GM23338 (cell line): ENCODE measurements around the gene ZFAND6. TPM values are rescaled to one million over a fixed set of nuclear protein-coding genes. Genes with fewer than 3 reads are reported as not detected.

Experiments used
- ATAC-seq: fragments of 200-7000 bp; cut with Tn5 transposase; 3 replicates; pipeline ENCODE4 v1.9.1; 2020
- DNase-seq: peaks from one replicate; pipeline ENCODE4 v3.0.0-alpha.2; 2015; ENCODE audit warnings: low spot score
- H2AFZ ChIP-seq: fragments of 200-600 bp; sonication (generic); 2 replicates; pipeline ENCODE4 v1.8.0; 2016; ENCODE audit warnings: antibody characterized with exemption, mild to moderate bottlenecking, moderate library complexity
- H3F3A ChIP-seq: fragments of 200-600 bp; sonication (generic); replicated peaks from 2 replicates; pipeline ENCODE4 v1.8.0; 2017; ENCODE audit warnings: antibody characterized with exemption, mixed run types, low read depth
- H3K27ac ChIP-seq: fragments of 200-600 bp; sonication (generic); 2 replicates; pipeline ENCODE4 v1.6.1; 2016; ENCODE audit warnings: low read depth
- H3K27me3 ChIP-seq: fragments of 200-600 bp; sonication (generic); 2 replicates; pipeline ENCODE4 v1.8.0; 2016; ENCODE audit warnings: mild to moderate bottlenecking, mixed run types, moderate library complexity; ENCODE audit not compliant: insufficient read depth
- H3K36me3 ChIP-seq: fragments of 200-600 bp; sonication (generic); 2 replicates; pipeline ENCODE4 v1.8.0; 2016; ENCODE audit warnings: mild to moderate bottlenecking; ENCODE audit not compliant: insufficient read depth
- H3K4me1 ChIP-seq: fragments of 200-600 bp; sonication (generic); 2 replicates; pipeline ENCODE4 v1.8.0; 2016; ENCODE audit warnings: mild to moderate bottlenecking, moderate library complexity; ENCODE audit not compliant: insufficient read depth
- H3K4me2 ChIP-seq: fragments of 200-600 bp; sonication (generic); 2 replicates; pipeline ENCODE4 v1.7.1; 2017; ENCODE audit warnings: mixed run types
- H3K4me3 ChIP-seq: fragments of 200-600 bp; sonication (generic); 2 replicates; pipeline ENCODE4 v1.6.1; 2016; ENCODE audit warnings: mixed run types
- H3K79me2 ChIP-seq: fragments of 200-600 bp; sonication (generic); replicated peaks from 2 replicates; pipeline ENCODE4 v1.8.0; 2017; ENCODE audit warnings: mild to moderate bottlenecking; ENCODE audit not compliant: insufficient read depth
- H3K9me2 ChIP-seq: fragments of 200-600 bp; sonication (generic); 2 replicates; pipeline ENCODE4 v1.8.0; 2017; ENCODE audit not compliant: insufficient read depth
- H4K20me1 ChIP-seq: fragments of 200-600 bp; sonication (generic); replicated peaks from 2 replicates; pipeline ENCODE4 v1.8.0; 2017; ENCODE audit warnings: mild to moderate bottlenecking; ENCODE audit not compliant: insufficient read depth
- H3K27ac Mint-ChIP-seq: 2 replicates; pipeline ENCODE4 v1.8.0; 2020; ENCODE audit warnings: inconsistent platforms, mild to moderate bottlenecking, moderate library complexity, mixed read lengths
- H3K27me3 Mint-ChIP-seq: 3 replicates; pipeline ENCODE4 v1.8.0; 2022; ENCODE audit warnings: low read depth, mild to moderate bottlenecking, moderate library complexity, mixed read lengths, inconsistent platforms; ENCODE audit not compliant: insufficient read depth, poor library complexity
- H3K36me3 Mint-ChIP-seq: 3 replicates; pipeline ENCODE4 v1.8.0; 2021; ENCODE audit warnings: low read depth, mild to moderate bottlenecking, inconsistent platforms, moderate library complexity, mixed read lengths
- H3K4me1 Mint-ChIP-seq: 3 replicates; pipeline ENCODE4 v1.8.0; 2020; ENCODE audit warnings: mild to moderate bottlenecking, inconsistent platforms, mixed read lengths
- H3K4me3 Mint-ChIP-seq: 3 replicates; pipeline ENCODE4 v1.8.0; 2021; ENCODE audit warnings: moderate library complexity, mild to moderate bottlenecking, inconsistent platforms, mixed read lengths
- H3K9me3 Mint-ChIP-seq: 3 replicates; pipeline ENCODE4 v1.8.0; 2020; ENCODE audit warnings: moderate library complexity, mild to moderate bottlenecking, inconsistent platforms, mixed read lengths
- CREB1 ChIP-seq: fragments of 250-450 bp; sonication (Bioruptor Pico); IDR thresholded peaks from 2 replicates; pipeline ENCODE4 v1.5.0; 2020; ENCODE audit warnings: low read depth, mild to moderate bottlenecking, moderate library complexity
- EZH2 ChIP-seq: fragments of 200-600 bp; sonication (generic); IDR thresholded peaks from one replicate; pipeline ENCODE4 v1.8.0; 2017; ENCODE audit warnings: antibody characterized with exemption, mild to moderate bottlenecking, low read depth; ENCODE audit not compliant: unreplicated experiment
- JUNB ChIP-seq: IDR thresholded peaks from one replicate; pipeline ENCODE4 v1.6.1; 2016; ENCODE audit warnings: antibody characterized with exemption; ENCODE audit not compliant: unreplicated experiment
- NANOG ChIP-seq: IDR thresholded peaks from 2 replicates; pipeline ENCODE4 v1.6.1; 2016; ENCODE audit warnings: antibody characterized with exemption, borderline replicate concordance
- POLR2AphosphoS5 ChIP-seq: IDR thresholded peaks from 2 replicates; pipeline ENCODE4 v1.6.1; 2016; ENCODE audit warnings: antibody characterized with exemption, low read depth
- STAT1 ChIP-seq: IDR thresholded peaks from one replicate; pipeline ENCODE4 v1.6.1; 2016; ENCODE audit warnings: antibody characterized with exemption; ENCODE audit not compliant: unreplicated experiment
- ZNF114 ChIP-seq: fragments of 250-450 bp; sonication (Bioruptor Pico); IDR thresholded peaks from 2 replicates; pipeline ENCODE4 v1.5.0; 2020; ENCODE audit warnings: mild to moderate bottlenecking, moderate library complexity
- ZNF331 ChIP-seq: fragments of 250-450 bp; sonication (Bioruptor Pico); IDR thresholded peaks from 2 replicates; pipeline ENCODE4 v1.5.0; 2020; ENCODE audit warnings: low read depth, mild to moderate bottlenecking, moderate library complexity
- polyA plus RNA-seq: library from polyadenylated mRNA; unstranded; fragments of >200 nt; fragmentation: Nextera tagmentation; extraction: Ambion mirVana; gene quantifications from 2 replicates; pipeline ENCODE4 v1.2.1, GENCODE V29; 2016
- total RNA-seq: library from RNA; depleted of rRNA; stranded (reverse); fragments of >200 nt; shearing (Covaris generic); gene quantifications from 2 replicates; pipeline ENCODE4 v1.2.3, GENCODE V29; 2014
- TF ChIP-seq, protein P1 (sequence below): IDR thresholded peaks from one replicate; pipeline ENCODE4 v1.6.1; 2018; ENCODE audit warnings: antibody characterized with exemption; ENCODE audit not compliant: unreplicated experiment
- TF ChIP-seq, protein P2 (sequence below), 2 experiments: fragments of 200-600 bp in 1 of 2; sonication (generic) in 1 of 2; conservative IDR thresholded peaks; 2 replicates each; pipeline versions ENCODE4 v1.5.1 to v1.6.1; 2016 to 2017; ENCODE audit warnings: antibody characterized with exemption in 2 of 2, low read depth in 2 of 2, mild to moderate bottlenecking in 2 of 2, moderate library complexity in 1 of 2
- TF ChIP-seq, protein P3 (sequence below): fragments of 250-450 bp; sonication (Bioruptor Pico); IDR thresholded peaks from 2 replicates; pipeline ENCODE4 v1.5.0; 2020; ENCODE audit warnings: mild to moderate bottlenecking, moderate library complexity
- TF ChIP-seq, protein P4 (sequence below): IDR thresholded peaks from 2 replicates; pipeline ENCODE4 v1.6.1; 2016; ENCODE audit warnings: antibody characterized with exemption

ZFAND6 gene
- total and polyA plus RNA-seq, 2 experiments from 2014 or later, result 205 to 292 TPM

DNA sequence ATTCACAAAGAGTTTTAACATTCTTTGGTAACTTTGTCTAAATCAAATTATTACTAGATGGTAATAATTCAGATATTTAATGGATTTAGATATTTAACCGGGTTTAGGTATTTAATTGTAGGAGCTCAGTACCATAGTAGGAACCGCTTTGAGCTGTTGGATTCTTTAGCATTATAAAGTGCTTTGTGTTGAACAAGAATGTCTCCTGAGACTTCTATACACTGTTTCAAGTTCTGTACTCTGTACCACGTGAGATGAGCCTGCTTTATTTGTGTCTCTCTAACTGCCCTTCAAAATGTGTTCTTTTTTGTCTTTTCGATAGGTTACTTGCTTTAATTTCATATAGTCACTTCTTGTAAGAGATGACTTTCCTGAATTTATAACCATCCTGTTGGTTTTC, 36.0 kb downstream of the ZFAND6 start (continued):
- TF ChIP-seq ZNF114 (CRISPR knock-in tag), result no peak
- no peak for TF ChIP-seq POLR2AphosphoS5

DNA sequence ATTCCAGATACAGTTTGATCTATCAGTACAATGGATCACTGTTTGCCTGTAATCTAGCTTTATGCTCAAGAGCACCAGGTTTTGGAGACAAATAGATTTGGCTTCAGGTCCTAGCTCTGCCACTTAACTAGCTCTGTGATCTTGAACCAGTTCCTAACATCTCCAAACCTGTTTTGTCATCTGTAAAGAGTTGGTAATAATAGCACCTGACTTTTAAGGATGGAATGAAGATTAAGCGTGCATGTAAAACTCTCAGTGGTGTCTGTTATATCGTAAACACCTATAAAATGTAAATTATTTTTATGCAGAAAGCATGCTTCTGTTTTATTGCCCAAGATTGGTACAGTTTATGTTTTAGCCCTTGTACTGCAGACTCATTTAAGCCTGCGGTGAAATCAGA, 36.5 kb downstream of the ZFAND6 start:
- H3K36me3 Mint-ChIP-seq, result no peaks in the 10 kb centered on the region
- H3K9me2 ChIP-seq, result no peaks in the 10 kb centered on the region
- peaks cover 6% of the 10 kb centered on the region; the same call in 2 of the 3 replicates for H3K4me1 Mint-ChIP-seq
- no peaks in the 10 kb centered on the region for H3K36me3 ChIP-seq
- H3K9me3 Mint-ChIP-seq, result no peaks in the 10 kb centered on the region
- no peak overlapping the region for H2AFZ ChIP-seq
- H3F3A ChIP-seq, result no peaks in the 10 kb centered on the region
- H3K27ac ChIP-seq, result no peak overlapping the region
- no peaks in the 10 kb centered on the region for H3K27me3 Mint-ChIP-seq
- no peaks in the 10 kb centered on the region for H3K27me3 ChIP-seq
- H3K4me2 ChIP-seq, result no peak overlapping the region
- DNase-seq (no peak), ATAC-seq (no peak)
- no peaks in the 10 kb centered on the region for H3K4me1 ChIP-seq
- TF ChIP-seq, protein P1, sequence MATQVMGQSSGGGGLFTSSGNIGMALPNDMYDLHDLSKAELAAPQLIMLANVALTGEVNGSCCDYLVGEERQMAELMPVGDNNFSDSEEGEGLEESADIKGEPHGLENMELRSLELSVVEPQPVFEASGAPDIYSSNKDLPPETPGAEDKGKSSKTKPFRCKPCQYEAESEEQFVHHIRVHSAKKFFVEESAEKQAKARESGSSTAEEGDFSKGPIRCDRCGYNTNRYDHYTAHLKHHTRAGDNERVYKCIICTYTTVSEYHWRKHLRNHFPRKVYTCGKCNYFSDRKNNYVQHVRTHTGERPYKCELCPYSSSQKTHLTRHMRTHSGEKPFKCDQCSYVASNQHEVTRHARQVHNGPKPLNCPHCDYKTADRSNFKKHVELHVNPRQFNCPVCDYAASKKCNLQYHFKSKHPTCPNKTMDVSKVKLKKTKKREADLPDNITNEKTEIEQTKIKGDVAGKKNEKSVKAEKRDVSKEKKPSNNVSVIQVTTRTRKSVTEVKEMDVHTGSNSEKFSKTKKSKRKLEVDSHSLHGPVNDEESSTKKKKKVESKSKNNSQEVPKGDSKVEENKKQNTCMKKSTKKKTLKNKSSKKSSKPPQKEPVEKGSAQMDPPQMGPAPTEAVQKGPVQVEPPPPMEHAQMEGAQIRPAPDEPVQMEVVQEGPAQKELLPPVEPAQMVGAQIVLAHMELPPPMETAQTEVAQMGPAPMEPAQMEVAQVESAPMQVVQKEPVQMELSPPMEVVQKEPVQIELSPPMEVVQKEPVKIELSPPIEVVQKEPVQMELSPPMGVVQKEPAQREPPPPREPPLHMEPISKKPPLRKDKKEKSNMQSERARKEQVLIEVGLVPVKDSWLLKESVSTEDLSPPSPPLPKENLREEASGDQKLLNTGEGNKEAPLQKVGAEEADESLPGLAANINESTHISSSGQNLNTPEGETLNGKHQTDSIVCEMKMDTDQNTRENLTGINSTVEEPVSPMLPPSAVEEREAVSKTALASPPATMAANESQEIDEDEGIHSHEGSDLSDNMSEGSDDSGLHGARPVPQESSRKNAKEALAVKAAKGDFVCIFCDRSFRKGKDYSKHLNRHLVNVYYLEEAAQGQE, result no peak
- TF ChIP-seq CREB1 (CRISPR knock-in tag) (no peak), POLR2AphosphoS5 (no peak), STAT1 (no peak), ZNF331 (CRISPR knock-in tag) (no peak), EZH2 (no peak), JUNB (no peak), NANOG (no peak)
- TF ChIP-seq, protein P2, sequence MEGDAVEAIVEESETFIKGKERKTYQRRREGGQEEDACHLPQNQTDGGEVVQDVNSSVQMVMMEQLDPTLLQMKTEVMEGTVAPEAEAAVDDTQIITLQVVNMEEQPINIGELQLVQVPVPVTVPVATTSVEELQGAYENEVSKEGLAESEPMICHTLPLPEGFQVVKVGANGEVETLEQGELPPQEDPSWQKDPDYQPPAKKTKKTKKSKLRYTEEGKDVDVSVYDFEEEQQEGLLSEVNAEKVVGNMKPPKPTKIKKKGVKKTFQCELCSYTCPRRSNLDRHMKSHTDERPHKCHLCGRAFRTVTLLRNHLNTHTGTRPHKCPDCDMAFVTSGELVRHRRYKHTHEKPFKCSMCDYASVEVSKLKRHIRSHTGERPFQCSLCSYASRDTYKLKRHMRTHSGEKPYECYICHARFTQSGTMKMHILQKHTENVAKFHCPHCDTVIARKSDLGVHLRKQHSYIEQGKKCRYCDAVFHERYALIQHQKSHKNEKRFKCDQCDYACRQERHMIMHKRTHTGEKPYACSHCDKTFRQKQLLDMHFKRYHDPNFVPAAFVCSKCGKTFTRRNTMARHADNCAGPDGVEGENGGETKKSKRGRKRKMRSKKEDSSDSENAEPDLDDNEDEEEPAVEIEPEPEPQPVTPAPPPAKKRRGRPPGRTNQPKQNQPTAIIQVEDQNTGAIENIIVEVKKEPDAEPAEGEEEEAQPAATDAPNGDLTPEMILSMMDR (conservative IDR thresholded peaks at IDR 0.05; ENCODE audit: low read depth in 2 of 2), result no peak
- TF ChIP-seq, protein P3, sequence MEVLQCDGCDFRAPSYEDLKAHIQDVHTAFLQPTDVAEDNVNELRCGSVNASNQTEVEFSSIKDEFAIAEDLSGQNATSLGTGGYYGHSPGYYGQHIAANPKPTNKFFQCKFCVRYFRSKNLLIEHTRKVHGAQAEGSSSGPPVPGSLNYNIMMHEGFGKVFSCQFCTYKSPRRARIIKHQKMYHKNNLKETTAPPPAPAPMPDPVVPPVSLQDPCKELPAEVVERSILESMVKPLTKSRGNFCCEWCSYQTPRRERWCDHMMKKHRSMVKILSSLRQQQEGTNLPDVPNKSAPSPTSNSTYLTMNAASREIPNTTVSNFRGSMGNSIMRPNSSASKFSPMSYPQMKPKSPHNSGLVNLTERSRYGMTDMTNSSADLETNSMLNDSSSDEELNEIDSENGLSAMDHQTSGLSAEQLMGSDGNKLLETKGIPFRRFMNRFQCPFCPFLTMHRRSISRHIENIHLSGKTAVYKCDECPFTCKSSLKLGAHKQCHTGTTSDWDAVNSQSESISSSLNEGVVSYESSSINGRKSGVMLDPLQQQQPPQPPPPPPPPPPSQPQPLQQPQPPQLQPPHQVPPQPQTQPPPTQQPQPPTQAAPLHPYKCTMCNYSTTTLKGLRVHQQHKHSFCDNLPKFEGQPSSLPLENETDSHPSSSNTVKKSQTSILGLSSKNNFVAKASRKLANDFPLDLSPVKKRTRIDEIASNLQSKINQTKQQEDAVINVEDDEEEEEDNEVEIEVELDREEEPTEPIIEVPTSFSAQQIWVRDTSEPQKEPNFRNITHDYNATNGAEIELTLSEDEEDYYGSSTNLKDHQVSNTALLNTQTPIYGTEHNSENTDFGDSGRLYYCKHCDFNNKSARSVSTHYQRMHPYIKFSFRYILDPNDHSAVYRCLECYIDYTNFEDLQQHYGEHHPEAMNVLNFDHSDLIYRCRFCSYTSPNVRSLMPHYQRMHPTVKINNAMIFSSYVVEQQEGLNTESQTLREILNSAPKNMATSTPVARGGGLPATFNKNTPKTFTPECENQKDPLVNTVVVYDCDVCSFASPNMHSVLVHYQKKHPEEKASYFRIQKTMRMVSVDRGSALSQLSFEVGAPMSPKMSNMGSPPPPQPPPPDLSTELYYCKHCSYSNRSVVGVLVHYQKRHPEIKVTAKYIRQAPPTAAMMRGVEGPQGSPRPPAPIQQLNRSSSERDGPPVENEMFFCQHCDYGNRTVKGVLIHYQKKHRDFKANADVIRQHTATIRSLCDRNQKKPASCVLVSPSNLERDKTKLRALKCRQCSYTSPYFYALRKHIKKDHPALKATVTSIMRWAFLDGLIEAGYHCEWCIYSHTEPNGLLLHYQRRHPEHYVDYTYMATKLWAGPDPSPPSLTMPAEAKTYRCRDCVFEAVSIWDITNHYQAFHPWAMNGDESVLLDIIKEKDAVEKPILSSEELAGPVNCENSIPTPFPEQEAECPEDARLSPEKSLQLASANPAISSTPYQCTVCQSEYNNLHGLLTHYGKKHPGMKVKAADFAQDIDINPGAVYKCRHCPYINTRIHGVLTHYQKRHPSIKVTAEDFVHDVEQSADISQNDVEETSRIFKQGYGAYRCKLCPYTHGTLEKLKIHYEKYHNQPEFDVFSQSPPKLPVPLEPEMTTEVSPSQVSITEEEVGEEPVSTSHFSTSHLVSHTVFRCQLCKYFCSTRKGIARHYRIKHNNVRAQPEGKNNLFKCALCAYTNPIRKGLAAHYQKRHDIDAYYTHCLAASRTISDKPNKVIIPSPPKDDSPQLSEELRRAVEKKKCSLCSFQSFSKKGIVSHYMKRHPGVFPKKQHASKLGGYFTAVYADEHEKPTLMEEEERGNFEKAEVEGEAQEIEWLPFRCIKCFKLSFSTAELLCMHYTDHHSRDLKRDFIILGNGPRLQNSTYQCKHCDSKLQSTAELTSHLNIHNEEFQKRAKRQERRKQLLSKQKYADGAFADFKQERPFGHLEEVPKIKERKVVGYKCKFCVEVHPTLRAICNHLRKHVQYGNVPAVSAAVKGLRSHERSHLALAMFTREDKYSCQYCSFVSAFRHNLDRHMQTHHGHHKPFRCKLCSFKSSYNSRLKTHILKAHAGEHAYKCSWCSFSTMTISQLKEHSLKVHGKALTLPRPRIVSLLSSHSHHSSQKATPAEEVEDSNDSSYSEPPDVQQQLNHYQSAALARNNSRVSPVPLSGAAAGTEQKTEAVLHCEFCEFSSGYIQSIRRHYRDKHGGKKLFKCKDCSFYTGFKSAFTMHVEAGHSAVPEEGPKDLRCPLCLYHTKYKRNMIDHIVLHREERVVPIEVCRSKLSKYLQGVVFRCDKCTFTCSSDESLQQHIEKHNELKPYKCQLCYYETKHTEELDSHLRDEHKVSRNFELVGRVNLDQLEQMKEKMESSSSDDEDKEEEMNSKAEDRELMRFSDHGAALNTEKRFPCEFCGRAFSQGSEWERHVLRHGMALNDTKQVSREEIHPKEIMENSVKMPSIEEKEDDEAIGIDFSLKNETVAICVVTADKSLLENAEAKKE (CRISPR knock-in tag), result no peak
- TF ChIP-seq, protein P4, sequence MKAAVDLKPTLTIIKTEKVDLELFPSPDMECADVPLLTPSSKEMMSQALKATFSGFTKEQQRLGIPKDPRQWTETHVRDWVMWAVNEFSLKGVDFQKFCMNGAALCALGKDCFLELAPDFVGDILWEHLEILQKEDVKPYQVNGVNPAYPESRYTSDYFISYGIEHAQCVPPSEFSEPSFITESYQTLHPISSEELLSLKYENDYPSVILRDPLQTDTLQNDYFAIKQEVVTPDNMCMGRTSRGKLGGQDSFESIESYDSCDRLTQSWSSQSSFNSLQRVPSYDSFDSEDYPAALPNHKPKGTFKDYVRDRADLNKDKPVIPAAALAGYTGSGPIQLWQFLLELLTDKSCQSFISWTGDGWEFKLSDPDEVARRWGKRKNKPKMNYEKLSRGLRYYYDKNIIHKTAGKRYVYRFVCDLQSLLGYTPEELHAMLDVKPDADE, result no peak
- H3K79me2 ChIP-seq, result peaks cover 97% of the 10 kb centered on the region
- H4K20me1 ChIP-seq, result peaks cover 48% of the 10 kb centered on the region
- no peak overlapping the region for H3K4me3 ChIP-seq
- no peak overlapping the region for H3K27ac Mint-ChIP-seq
- no peak overlapping the region for H3K4me3 Mint-ChIP-seq
